GM12892 (cell line): ENCODE results near the gene OPA3.

Experiments
- DNase-seq: peaks from one replicate; pipeline ENCODE4 v3.0.0; 2011; ENCODE audit not compliant: insufficient read length
- FAIRE-seq: peaks from 2 replicates; lab custom pipeline; 2011; peaks lifted over from hg19 to GRCh38; lab: Jason Lieb, UNC
- POLR2A ChIP-seq: IDR thresholded peaks from 2 replicates; pipeline ENCODE4 v1.6.1; 2011; ENCODE audit warnings: low read depth, low read length, control low read depth
- POLR2AphosphoS5 ChIP-seq: IDR thresholded peaks from 2 replicates; pipeline ENCODE4 v1.6.1; 2011; ENCODE audit warnings: low read depth, low read length, control low read depth
- TAF1 ChIP-seq: IDR thresholded peaks from 2 replicates; pipeline ENCODE4 v1.6.1; 2011; ENCODE audit warnings: low read depth, mild to moderate bottlenecking, control low read depth, low read length, borderline replicate concordance

OPA3 gene

DNA sequence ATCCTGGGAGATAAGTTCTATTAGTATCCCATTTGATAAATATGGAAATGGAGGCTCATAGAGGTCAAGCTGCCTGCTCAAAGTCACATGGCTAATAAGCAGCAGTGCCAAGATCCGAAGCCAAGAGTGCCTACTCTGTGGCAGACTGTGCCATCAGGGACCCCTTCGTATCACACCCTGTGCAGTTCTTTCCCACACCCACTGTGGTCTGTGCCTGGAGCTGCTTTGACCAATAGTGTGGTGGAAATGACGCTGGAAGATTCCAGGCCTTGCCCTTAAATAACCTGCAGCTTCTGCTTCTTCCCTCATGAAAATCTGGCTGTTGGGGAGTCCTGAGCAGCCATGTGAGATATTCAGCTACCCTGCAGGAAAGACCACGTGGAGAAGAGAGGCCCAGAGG, 10.1 kb downstream of the OPA3 start:
- TF ChIP-seq TAF1 (no peak), POLR2AphosphoS5 (no peak), POLR2A (no peak)
- FAIRE-seq (no peak), DNase-seq (no peak)

DNA sequence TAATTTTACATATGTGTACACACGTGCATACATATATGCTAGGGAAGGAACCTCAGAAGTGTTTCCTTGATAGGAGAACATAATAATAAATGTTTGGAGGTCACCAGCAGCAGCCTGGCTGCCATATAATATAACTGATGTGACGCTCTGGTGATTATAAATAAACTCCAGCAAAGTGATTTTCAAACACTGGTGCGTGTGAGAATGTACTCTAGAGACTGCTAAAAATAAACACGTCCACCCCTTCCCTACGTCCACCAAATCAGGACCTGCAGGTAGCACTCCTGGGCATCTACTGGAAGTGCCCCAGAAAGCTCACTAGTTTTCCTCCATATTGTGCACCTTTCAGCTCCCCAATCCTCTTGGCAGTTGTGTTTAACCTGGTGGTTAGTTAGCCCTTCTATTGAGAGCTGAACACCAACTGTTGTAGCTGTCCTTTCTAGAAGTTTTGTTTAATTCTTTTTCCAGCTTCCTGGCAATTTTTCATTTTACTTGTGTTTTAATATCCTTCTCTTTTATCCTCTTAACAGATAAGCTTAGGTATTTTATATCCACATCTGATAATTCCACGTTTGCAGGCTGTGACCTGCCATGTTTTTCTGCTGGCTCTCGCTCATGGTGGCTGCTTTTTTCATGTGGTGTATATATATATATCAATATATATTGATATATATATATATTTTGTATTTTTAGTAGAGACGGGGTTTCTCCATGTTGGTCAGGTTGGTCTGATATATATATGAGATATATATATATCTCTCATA, 13.0 kb downstream of the OPA3 start:
- TF ChIP-seq POLR2AphosphoS5 = no peak
- no peak for TF ChIP-seq TAF1
- TF ChIP-seq POLR2A = no peak
- DNase-seq (no peak), FAIRE-seq (no peak)

DNA sequence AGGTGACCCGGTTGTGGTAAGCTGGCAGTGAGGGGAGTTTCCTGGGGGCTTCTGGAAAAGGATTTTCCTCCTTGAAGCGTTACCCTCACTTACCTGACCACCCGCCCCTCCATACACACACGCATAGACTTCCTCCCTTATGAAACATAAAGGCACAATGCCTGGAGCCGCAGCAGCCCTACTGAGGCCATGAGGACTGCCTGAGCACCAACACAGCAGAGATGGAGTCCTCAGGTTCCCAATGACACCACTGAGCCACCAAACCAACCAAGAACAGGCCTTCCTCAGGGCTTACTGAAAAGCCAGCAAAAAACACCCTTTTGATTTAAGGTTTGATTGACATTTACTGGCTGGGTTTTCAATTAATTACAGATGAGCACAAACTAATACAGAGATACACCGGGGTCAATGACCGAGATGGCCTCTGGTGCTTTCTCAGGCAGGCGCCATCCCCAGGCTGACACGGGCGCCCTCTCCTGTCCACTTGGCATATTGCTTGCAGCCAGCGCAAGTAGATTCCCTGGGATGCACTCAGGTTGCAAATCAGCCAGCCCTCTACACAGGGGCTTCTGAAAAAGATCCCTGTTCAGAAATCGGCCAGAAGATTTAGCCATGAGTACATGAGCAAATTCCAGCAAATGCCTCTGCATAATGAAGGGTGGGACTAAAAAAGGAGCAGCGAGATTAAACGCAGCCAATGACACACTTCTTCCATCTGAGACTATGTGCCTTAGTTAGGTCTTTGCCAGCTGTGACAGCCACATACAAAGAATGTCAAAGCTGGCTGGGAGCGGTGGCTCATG, 14.8 kb downstream of the OPA3 start:
- TF ChIP-seq POLR2A (no peak), POLR2AphosphoS5 (no peak), TAF1 (no peak)
- FAIRE-seq (peak; percentile 57), DNase-seq (no peak)

DNA sequence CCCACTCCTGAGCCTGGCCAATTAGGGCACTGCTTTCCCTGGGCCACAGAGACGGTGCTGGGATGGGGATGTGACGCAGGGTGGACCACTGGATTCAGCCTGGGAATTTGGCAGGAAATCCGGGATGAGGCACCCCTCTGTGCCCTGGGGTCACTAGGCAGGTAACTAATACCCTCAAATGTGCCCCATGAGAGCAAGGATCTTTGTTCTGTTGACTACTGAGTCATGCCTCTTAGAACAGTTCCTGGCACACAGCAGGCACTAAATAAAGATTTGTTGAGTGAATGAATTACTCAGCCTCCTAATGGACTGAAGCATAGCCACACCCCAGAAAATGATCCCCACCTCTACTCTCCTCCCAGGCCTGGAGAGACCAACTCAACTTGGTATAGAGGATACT, 15.9 kb downstream of the OPA3 start:
- DNase-seq (no peak), FAIRE-seq (no peak)
- no peak for TF ChIP-seq POLR2A
- no peak for TF ChIP-seq TAF1
- no peak for TF ChIP-seq POLR2AphosphoS5

DNA sequence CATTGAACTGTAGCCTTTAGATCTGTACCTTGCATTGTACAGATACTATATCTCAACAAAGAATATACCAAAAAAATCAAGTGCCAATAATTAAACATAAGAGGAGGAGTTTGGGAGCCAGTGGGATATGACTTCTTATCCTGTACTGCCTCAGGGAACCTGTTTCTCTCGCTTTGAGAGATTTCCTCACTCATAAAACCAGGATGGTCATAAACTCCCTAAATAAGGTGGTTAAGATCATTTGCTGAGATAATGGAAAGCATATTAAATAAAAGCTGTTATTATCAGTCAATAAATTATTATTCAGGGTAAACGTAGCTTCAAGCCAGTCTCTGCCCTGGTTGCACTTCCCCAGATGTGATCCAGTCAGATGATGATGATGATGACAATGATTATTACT, 17.0 kb downstream of the OPA3 start:
- no peak for DNase-seq
- no peak for FAIRE-seq
- TF ChIP-seq POLR2AphosphoS5 = no peak
- TF ChIP-seq POLR2A = no peak
- TF ChIP-seq TAF1 = no peak

DNA sequence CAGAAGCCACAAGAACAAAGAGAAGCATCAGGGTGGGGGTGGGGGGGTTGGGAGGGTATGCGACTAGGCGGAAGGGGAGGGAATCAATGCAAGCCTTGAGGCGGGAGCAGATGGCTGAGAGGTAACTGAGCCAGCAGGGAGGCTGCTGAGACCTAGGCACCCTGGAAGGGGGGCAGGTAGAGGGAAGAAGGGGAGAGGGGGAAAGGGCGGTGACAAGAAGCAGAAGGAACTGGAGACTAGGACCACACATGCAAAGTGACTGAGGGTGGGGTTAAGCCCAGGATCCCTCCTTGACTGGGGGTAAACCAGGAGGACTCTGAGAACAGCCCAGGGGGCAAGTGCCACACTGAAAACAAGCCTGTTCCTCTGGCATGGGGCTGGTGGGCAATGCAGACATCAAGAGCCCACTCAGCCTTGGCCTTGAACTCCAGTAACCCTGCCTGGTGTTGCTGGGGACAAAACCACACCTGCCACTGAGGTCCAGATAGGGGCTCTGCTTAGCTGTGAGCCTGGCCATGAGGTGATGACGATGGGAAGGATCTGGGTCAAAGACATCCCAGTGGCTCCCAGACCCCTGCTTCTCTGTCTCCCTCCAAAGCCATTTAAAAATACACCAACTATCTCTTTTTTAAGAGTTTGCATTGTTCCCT, 20.3 kb downstream of the OPA3 start:
- TF ChIP-seq POLR2AphosphoS5 = no peak
- no peak for TF ChIP-seq POLR2A
- no peak for TF ChIP-seq TAF1
- DNase-seq (no peak), FAIRE-seq (peak; percentile 70)

DNA sequence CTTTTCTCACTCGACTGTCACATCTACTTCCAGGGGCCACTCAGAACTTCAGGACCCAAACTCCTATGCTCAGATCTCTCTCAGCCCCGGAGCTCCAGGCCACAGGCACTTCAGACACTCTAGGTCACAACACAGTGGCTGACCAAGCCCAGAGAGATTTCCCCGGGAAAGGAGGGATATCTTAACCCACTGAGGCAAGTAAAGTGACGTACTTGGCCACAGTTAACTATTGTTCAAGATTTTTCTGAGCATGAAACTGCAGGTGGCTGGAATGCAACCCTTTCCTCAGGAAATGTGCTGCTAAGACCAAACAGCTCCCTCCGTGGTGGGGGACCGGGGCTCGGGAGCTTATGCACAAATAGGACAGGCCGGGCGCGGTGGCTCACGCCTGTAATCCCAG, 23.9 kb downstream of the OPA3 start:
- FAIRE-seq (no peak), DNase-seq (no peak)
- TF ChIP-seq TAF1 = no peak
- TF ChIP-seq POLR2A = no peak
- no peak for TF ChIP-seq POLR2AphosphoS5

DNA sequence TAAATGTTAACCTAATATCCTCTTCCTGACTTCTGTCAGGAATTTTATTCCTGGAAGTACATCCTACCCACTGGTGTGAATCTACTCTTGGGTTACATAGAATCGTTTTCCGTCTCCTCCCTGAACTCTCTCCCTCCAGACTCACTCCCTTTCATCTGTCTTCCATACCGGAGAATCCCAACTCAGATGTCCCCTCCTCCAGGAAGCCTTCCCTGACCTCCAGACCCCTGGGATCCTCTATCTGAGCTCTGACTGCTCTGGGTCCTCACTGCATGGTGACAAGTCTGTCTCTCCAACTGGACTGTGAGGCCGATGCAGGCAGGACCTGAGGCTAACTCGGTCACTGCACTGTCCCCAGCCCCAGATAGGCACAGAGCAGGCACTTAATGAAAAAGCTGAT, 24.6 kb downstream of the OPA3 start:
- TF ChIP-seq POLR2A (no peak), TAF1 (no peak), POLR2AphosphoS5 (no peak)
- FAIRE-seq = no peak

DNA sequence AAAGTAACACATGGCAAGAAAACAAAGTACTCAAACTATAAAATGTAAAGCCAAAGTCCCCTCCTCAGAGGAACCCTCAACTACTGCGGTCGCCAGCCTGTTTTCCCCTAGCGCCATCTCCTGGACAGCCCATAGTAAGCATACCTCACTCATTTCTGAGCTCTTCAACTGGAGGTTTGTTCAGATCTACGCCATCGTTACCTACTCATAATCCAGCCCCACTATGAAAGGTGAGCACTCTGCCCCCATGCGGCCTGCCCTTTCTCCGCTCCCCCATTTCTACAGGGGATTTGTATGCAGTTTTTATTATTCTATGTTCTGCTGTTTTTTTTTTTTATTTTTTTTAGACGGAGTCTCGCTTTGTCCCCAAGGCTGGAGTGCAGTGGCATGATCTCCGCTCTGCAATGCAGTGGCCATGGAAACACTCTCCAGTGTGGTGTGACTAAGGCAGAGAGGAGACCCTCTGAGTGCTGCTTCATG, 26.2 kb downstream of the OPA3 start:
- FAIRE-seq (peak; percentile 70), DNase-seq (peak; percentile 44)
- TF ChIP-seq POLR2A = no peak
- TF ChIP-seq POLR2AphosphoS5 = no peak
- no peak for TF ChIP-seq TAF1

More for the DNA sequence above, 24.6 kb downstream of the OPA3 start:
- DNase-seq = no peak

DNA sequence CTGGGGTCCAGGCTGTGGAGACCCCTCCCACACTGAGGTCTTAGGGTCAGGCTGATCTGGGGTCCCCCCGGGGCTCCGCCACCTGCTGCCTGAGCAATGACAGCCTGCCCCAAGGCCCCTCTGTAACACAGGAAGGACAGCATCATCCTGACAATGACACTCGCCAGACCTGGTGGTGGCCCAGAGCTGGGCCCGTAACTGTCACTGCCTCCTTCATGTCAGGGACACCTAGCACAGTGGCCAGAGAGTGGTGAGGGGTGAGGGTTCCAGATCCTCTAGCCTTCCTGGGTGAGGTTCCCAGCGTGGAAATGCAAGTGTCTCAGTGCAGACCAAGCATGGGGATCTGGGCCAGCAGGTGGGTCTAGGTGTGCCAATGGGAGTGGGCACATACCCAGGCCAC, 27.8 kb downstream of the OPA3 start:
- TF ChIP-seq POLR2AphosphoS5 (no peak), POLR2A (no peak), TAF1 (no peak)
- no peak for FAIRE-seq
- no peak for DNase-seq

DNA sequence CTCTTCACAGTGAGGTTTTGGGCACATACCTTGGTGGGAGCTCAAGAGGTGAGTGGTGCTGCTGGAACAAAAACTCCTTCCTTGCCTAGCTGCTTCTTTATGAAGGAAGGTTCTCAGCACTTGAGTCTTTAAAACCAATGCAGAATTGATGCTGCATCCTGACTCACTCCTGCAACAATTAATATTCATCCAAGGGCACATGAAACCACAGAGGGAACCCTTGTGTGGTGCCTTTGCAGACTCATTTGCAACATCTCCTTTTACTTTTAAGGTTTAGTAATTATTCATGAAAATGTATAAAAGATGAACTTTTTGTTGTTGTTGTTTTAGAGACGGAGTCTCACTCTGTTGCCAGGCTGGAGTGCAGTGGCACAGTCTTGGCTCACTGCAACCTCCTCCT, 30.1 kb downstream of the OPA3 start:
- FAIRE-seq (no peak), DNase-seq (no peak)
- no peak for TF ChIP-seq POLR2AphosphoS5
- no peak for TF ChIP-seq TAF1
